Testis (tissue), 2 donors: ENCODE data around the gene WDFY4.

ENCODE experiments used
- CTCF ChIP-seq, 3 experiments: fragments of 450-650 bp in 2 of 3; fragments of 200-600 bp in 1 of 3; sonication (generic) in 1 of 3; IDR thresholded peaks; one replicate each; pipeline ENCODE4 v1.5.1; 2016 to 2019; ENCODE audit warnings: antibody characterized with exemption in 3 of 3, mild to moderate bottlenecking in 2 of 3, moderate library complexity in 1 of 3
- POLR2A ChIP-seq: fragments of 450-650 bp; IDR thresholded peaks from one replicate; pipeline ENCODE4 v1.6.1; 2017; ENCODE audit warnings: antibody characterized with exemption, mild to moderate bottlenecking, moderate library complexity

- peak in 2 of 3 experiments; percentile 20 to 48 for TF ChIP-seq CTCF (IDR thresholded peaks at IDR 0.05)
- TF ChIP-seq POLR2A = no peak
These were observed 291.5 kb downstream of the WDFY4 start for GRCh38 chr10:48976196-48976595.
